HepG2 (cell line): Measurements from ENCODE around the gene RAPGEF5. TPM values are rescaled to one million over a fixed set of nuclear protein-coding genes. Genes with fewer than 3 reads are reported as not detected.

Source experiments
- ATF7-NPFF ChIP-seq: sonication (generic); formaldehyde crosslinking; IDR thresholded peaks from 2 replicates; pipeline ENCODE4 v1.8.1; 2023; ENCODE audit warnings: mild to moderate bottlenecking, low read depth, missing genetic modification reagents, moderate library complexity
- FOXC1 ChIP-seq: sonication (generic); formaldehyde crosslinking; IDR thresholded peaks from 2 replicates; pipeline ENCODE4 v1.8.0; 2022; ENCODE audit warnings: mild to moderate bottlenecking, missing genetic modification reagents, borderline replicate concordance
- IKZF1 ChIP-seq: fragments of 450-650 bp; IDR thresholded peaks from 2 replicates; pipeline ENCODE4 v1.7.1; 2016
- MIER2 ChIP-seq: IDR thresholded peaks from 2 replicates; pipeline ENCODE4 v1.6.1; 2016; ENCODE audit warnings: missing biosample characterization, missing genetic modification reagents
- PHF21A ChIP-seq: sonication (generic); formaldehyde crosslinking; IDR thresholded peaks from 2 replicates; pipeline ENCODE4 v1.5.0; 2020; ENCODE audit warnings: mild to moderate bottlenecking, missing genetic modification reagents
- POLR2A ChIP-seq, 2 experiments: IDR thresholded peaks; 2 replicates each; pipeline ENCODE4 v1.6.1; 2011; ENCODE audit warnings: low read depth in 2 of 2, low read length in 2 of 2, mild to moderate bottlenecking in 1 of 2, moderate library complexity in 1 of 2; ENCODE audit not compliant: insufficient read depth in 1 of 2
- SRSF4 ChIP-seq: fragments of 200-400 bp; formaldehyde crosslinking; IDR thresholded peaks from one replicate; pipeline ENCODE4 v1.6.1; 2018; ENCODE audit warnings: mild to moderate bottlenecking, low read depth, low read length, moderate library complexity; ENCODE audit not compliant: poor library complexity, severe bottlenecking
- ZKSCAN1 ChIP-seq: fragments of 150-350 bp; IDR thresholded peaks from 2 replicates; pipeline ENCODE4 v1.6.1; 2014; ENCODE audit warnings: low read length
- ZNF260 ChIP-seq: sonication (generic); formaldehyde crosslinking; IDR thresholded peaks from 2 replicates; pipeline ENCODE4 v1.4.0; 2020; ENCODE audit warnings: missing genetic modification reagents, low read depth, mild to moderate bottlenecking, borderline replicate concordance
- ZNF33A ChIP-seq: sonication (generic); formaldehyde crosslinking; IDR thresholded peaks from 2 replicates; pipeline ENCODE4 v1.5.1; 2020; ENCODE audit warnings: missing genetic modification reagents, mild to moderate bottlenecking, moderate library complexity, borderline replicate concordance
- ZNF354B ChIP-seq: sonication (generic); formaldehyde crosslinking; IDR thresholded peaks from 2 replicates; pipeline ENCODE4 v1.8.0; 2022; ENCODE audit warnings: mild to moderate bottlenecking, missing genetic modification reagents
- ZNF367 ChIP-seq: sonication (generic); formaldehyde crosslinking; IDR thresholded peaks from 2 replicates; pipeline ENCODE4 v1.4.0; 2020; ENCODE audit warnings: missing genetic modification reagents, borderline replicate concordance
- ZNF468 ChIP-seq: sonication (generic); formaldehyde crosslinking; IDR thresholded peaks from 2 replicates; pipeline ENCODE4 v1.8.0; 2022; ENCODE audit warnings: mild to moderate bottlenecking, moderate library complexity, missing genetic modification reagents
- ZNF724P ChIP-seq: sonication (generic); formaldehyde crosslinking; IDR thresholded peaks from 2 replicates; pipeline ENCODE4 v1.8.0; 2022; ENCODE audit warnings: missing genetic modification reagents, borderline replicate concordance
- ZNF749 ChIP-seq: sonication (generic); formaldehyde crosslinking; IDR thresholded peaks from 2 replicates; pipeline ENCODE4 v1.8.0; 2022; ENCODE audit warnings: mild to moderate bottlenecking, missing genetic modification reagents, moderate library complexity, borderline replicate concordance
- ZNF777 ChIP-seq: sonication (generic); formaldehyde crosslinking; IDR thresholded peaks from 2 replicates; pipeline ENCODE4 v1.4.0; 2020; ENCODE audit warnings: missing genetic modification reagents
- ZNF850 ChIP-seq: sonication (generic); formaldehyde crosslinking; conservative IDR thresholded peaks from 2 replicates; pipeline ENCODE4 v1.9.0; 2021; ENCODE audit warnings: mild to moderate bottlenecking, missing genetic modification reagents
- polyA plus RNA-seq, 8 experiments: library from polyadenylated mRNA; depleted of rRNA in 3 of 8; stranded (reverse) in 7 of 8; unstranded in 1 of 8; fragments of >200 nt; fragmentation: Illumina TruSeq in 4 of 8; extraction: Trizol in 4 of 8; gene quantifications; 2 replicates each; pipeline versions ENCODE4 v1.2.1 to v1.2.3, GENCODE V29; 2011 to 2016; ENCODE audit warnings: low read depth in 4 of 8, missing spikeins in 1 of 8, mixed read lengths in 1 of 8; ENCODE audit not compliant: insufficient read depth in 1 of 8
- total RNA-seq, 5 experiments: library from RNA; depleted of rRNA; stranded (reverse); fragments of >200 nt; fragmentation: Illumina TruSeq; extraction: Trizol; gene quantifications; 2 replicates each; pipeline ENCODE4 v1.2.3, GENCODE V29; 2016; ENCODE audit warnings: low read depth in 1 of 5
- TF ChIP-seq, protein P1 (sequence below): IDR thresholded peaks from 2 replicates; pipeline ENCODE4 v1.6.1; 2016; ENCODE audit warnings: missing compliant biosample characterization, missing genetic modification reagents, borderline replicate concordance
- TF ChIP-seq, protein P2 (sequence below): sonication (generic); formaldehyde crosslinking; IDR thresholded peaks from 2 replicates; pipeline ENCODE4 v1.5.0; 2020; ENCODE audit warnings: mild to moderate bottlenecking, missing genetic modification reagents
- TF ChIP-seq, protein P3 (sequence below): sonication (generic); formaldehyde crosslinking; IDR thresholded peaks from 2 replicates; pipeline ENCODE4 v1.8.1; 2023; ENCODE audit warnings: missing genetic modification reagents, inconsistent platforms, borderline replicate concordance
- TF ChIP-seq, protein P4 (sequence below): sonication (generic); formaldehyde crosslinking; IDR thresholded peaks from 2 replicates; pipeline ENCODE4 v1.5.0; 2020; ENCODE audit warnings: missing genetic modification reagents
- TF ChIP-seq, protein P5 (sequence below): sonication (generic); formaldehyde crosslinking; IDR thresholded peaks from 2 replicates; pipeline ENCODE4 v1.9.0; 2021; ENCODE audit warnings: missing genetic modification reagents, mild to moderate bottlenecking, borderline replicate concordance

Gene RAPGEF5
- total and polyA plus RNA-seq, 2 of the 13 experiments (the other 11 are each of a cell fraction or from before 2014, with no cell fraction given) = 17.1 to 23.4 TPM

DNA sequence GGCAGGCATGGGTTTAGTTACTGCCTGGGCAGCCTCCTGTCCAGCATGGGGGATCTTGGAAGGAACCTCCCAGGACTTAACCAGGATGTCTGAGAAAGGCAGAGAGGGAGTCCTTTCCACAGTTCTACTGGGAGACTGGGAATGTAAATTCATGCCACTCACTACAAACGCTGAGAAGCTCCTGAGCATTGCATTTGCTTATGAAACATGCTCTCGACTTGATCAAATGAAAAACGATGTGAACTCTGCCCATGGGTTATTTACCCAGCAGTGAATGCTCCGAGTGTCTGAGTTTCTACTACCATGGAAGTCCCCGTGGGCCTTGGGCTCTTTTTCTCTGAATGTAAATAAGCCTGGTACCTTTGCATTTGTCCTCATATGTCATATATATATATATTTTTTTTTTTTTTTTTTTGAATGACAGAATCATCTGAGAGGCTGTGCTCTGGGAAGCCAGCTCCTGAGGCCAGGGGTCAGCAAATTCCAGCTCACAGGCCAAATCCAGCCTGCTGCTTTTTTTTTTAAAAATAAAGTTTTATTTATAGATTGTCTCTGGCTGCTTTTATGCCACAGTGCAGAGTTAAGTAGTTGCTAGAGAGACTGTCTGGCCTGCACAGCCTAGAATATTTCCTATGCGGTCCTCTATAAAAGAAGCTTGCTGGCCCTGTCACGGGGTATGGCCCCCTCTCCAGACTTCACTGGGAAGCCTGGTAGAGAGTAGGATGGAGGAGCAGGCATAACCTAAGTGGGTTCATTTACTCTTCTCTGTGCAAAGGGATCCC, 21.4 kb upstream of the RAPGEF5 start (continued):
- TF ChIP-seq, protein P1, sequence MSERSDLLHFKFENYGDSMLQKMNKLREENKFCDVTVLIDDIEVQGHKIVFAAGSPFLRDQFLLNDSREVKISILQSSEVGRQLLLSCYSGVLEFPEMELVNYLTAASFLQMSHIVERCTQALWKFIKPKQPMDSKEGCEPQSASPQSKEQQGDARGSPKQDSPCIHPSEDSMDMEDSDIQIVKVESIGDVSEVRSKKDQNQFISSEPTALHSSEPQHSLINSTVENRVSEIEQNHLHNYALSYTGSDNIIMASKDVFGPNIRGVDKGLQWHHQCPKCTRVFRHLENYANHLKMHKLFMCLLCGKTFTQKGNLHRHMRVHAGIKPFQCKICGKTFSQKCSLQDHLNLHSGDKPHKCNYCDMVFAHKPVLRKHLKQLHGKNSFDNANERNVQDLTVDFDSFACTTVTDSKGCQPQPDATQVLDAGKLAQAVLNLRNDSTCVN (CRISPR knock-in tag) = no peak
- TF ChIP-seq ZNF777 (no peak), SRSF4 (no peak), ZNF260 (no peak), ZNF724P (CRISPR knock-in tag) (no peak), IKZF1 (no peak), ZNF468 (CRISPR knock-in tag) (no peak), PHF21A (CRISPR knock-in tag) (no peak), ZKSCAN1 (no peak), ZNF354B (no peak), ZNF33A (CRISPR knock-in tag) (no peak), ZNF850 (CRISPR knock-in tag) (no peak), ZNF749 (CRISPR knock-in tag) (no peak), FOXC1 (CRISPR knock-in tag) (no peak), ZNF367 (CRISPR knock-in tag) (no peak), ATF7-NPFF (CRISPR knock-in tag) (no peak), MIER2 (CRISPR knock-in tag) (no peak), POLR2A (IDR thresholded peaks at IDR 0.05; ENCODE audit: insufficient read depth in 1 of 2, low read depth in 2 of 2, low read length in 2 of 2) (no peak)
- TF ChIP-seq, protein P2, sequence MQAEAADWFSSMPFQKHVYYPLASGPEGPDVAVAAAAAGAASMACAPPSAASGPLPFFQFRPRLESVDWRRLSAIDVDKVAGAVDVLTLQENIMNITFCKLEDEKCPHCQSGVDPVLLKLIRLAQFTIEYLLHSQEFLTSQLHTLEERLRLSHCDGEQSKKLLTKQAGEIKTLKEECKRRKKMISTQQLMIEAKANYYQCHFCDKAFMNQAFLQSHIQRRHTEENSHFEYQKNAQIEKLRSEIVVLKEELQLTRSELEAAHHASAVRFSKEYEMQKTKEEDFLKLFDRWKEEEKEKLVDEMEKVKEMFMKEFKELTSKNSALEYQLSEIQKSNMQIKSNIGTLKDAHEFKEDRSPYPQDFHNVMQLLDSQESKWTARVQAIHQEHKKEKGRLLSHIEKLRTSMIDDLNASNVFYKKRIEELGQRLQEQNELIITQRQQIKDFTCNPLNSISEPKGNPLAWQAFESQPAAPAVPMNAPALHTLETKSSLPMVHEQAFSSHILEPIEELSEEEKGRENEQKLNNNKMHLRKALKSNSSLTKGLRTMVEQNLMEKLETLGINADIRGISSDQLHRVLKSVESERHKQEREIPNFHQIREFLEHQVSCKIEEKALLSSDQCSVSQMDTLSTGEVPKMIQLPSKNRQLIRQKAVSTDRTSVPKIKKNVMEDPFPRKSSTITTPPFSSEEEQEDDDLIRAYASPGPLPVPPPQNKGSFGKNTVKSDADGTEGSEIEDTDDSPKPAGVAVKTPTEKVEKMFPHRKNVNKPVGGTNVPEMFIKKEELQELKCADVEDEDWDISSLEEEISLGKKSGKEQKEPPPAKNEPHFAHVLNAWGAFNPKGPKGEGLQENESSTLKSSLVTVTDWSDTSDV (CRISPR knock-in tag) = no peak
- TF ChIP-seq, protein P3, sequence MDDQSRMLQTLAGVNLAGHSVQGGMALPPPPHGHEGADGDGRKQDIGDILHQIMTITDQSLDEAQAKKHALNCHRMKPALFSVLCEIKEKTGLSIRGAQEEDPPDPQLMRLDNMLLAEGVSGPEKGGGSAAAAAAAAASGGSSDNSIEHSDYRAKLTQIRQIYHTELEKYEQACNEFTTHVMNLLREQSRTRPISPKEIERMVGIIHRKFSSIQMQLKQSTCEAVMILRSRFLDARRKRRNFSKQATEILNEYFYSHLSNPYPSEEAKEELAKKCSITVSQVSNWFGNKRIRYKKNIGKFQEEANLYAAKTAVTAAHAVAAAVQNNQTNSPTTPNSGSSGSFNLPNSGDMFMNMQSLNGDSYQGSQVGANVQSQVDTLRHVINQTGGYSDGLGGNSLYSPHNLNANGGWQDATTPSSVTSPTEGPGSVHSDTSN (CRISPR knock-in tag) = no peak
- TF ChIP-seq, protein P4, sequence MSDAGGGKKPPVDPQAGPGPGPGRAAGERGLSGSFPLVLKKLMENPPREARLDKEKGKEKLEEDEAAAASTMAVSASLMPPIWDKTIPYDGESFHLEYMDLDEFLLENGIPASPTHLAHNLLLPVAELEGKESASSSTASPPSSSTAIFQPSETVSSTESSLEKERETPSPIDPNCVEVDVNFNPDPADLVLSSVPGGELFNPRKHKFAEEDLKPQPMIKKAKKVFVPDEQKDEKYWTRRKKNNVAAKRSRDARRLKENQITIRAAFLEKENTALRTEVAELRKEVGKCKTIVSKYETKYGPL = no peak
- TF ChIP-seq, protein P5, sequence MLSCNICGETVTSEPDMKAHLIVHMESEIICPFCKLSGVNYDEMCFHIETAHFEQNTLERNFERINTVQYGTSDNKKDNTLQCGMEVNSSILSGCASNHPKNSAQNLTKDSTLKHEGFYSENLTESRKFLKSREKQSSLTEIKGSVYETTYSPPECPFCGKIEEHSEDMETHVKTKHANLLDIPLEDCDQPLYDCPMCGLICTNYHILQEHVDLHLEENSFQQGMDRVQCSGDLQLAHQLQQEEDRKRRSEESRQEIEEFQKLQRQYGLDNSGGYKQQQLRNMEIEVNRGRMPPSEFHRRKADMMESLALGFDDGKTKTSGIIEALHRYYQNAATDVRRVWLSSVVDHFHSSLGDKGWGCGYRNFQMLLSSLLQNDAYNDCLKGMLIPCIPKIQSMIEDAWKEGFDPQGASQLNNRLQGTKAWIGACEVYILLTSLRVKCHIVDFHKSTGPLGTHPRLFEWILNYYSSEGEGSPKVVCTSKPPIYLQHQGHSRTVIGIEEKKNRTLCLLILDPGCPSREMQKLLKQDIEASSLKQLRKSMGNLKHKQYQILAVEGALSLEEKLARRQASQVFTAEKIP (CRISPR knock-in tag) = no peak
